Mesenchymal stem cell (in vitro differentiated cells and primary cell): Measurements from ENCODE around the gene KIAA1671.
A peak's percentile ranks its signal among the peaks of the same experiment; 100 is the strongest.

Experiments
- DNase-seq: peaks from one replicate; pipeline ENCODE4 v3.0.0-alpha.2; 2013
- H2AFZ ChIP-seq: one replicate; pipeline ENCODE4 v1.6.1; 2013; ENCODE audit warnings: low read depth, mild to moderate bottlenecking, control low read depth, inconsistent platforms, low read length, moderate library complexity
- H2AK5ac ChIP-seq: 2 replicates; pipeline ENCODE4 v1.6.1; 2013; ENCODE audit warnings: low read length, moderate library complexity, mild to moderate bottlenecking, inconsistent platforms; ENCODE audit not compliant: severe bottlenecking
- H2BK120ac ChIP-seq: one replicate; pipeline ENCODE4 v1.6.1; 2013; ENCODE audit warnings: low read depth, mild to moderate bottlenecking, inconsistent platforms, low read length, moderate library complexity
- H2BK12ac ChIP-seq, 2 experiments: one replicate each; pipeline ENCODE4 v1.6.1; 2013; ENCODE audit warnings: inconsistent platforms in 2 of 2, low read length in 2 of 2, mild to moderate bottlenecking in 2 of 2, moderate library complexity in 2 of 2, control low read depth in 1 of 2
- H2BK15ac ChIP-seq: one replicate; pipeline ENCODE4 v1.6.1; 2013; ENCODE audit warnings: mild to moderate bottlenecking, low read depth, inconsistent platforms; ENCODE audit not compliant: poor library complexity, severe bottlenecking
- H2BK5ac ChIP-seq: 2 replicates; pipeline ENCODE4 v1.6.1; 2013; ENCODE audit warnings: low read depth, mild to moderate bottlenecking, low read length, control low read depth, inconsistent platforms; ENCODE audit not compliant: poor library complexity, severe bottlenecking
- H3K14ac ChIP-seq, 2 experiments: one replicate each; pipeline ENCODE4 v1.6.1; 2013; ENCODE audit warnings: inconsistent platforms in 2 of 2, low read length in 2 of 2, control low read depth in 1 of 2, mild to moderate bottlenecking in 1 of 2, moderate library complexity in 1 of 2
- H3K18ac ChIP-seq, 2 experiments: one replicate each; pipeline ENCODE4 v1.6.1; 2013; ENCODE audit warnings: inconsistent platforms in 2 of 2, low read length in 2 of 2, control low read depth in 1 of 2, low read depth in 1 of 2, mild to moderate bottlenecking in 1 of 2
- H3K23ac ChIP-seq, 2 experiments: one replicate each; pipeline ENCODE4 v1.6.1; 2013; ENCODE audit warnings: inconsistent platforms in 2 of 2, low read length in 2 of 2, mild to moderate bottlenecking in 2 of 2, moderate library complexity in 2 of 2, control low read depth in 1 of 2
- H3K27ac ChIP-seq: 2 replicates; pipeline ENCODE4 v1.5.1; 2013; ENCODE audit warnings: mild to moderate bottlenecking, moderate library complexity, low read length, control low read depth, inconsistent platforms; ENCODE audit not compliant: poor library complexity, severe bottlenecking
- H3K27me3 ChIP-seq, 2 experiments: 2 replicates each; pipeline versions ENCODE4 v1.6.1 to v1.7.0; 2013; ENCODE audit warnings: low read length in 2 of 2, mild to moderate bottlenecking in 2 of 2, moderate library complexity in 2 of 2, control low read depth in 1 of 2, inconsistent platforms in 1 of 2; ENCODE audit not compliant: control insufficient read depth in 1 of 2, insufficient read depth in 1 of 2
- H3K36me3 ChIP-seq, 2 experiments: 2 replicates each; pipeline versions ENCODE4 v1.6.1 to v1.7.0; 2013; ENCODE audit warnings: low read length in 2 of 2, control low read depth in 1 of 2, inconsistent platforms in 1 of 2, low read depth in 1 of 2, mild to moderate bottlenecking in 1 of 2; ENCODE audit not compliant: insufficient read depth in 2 of 2, control insufficient read depth in 1 of 2
- H3K4ac ChIP-seq, 2 experiments: one replicate each; pipeline ENCODE4 v1.6.1; 2013; ENCODE audit warnings: inconsistent platforms in 2 of 2, low read length in 2 of 2, mild to moderate bottlenecking in 2 of 2, moderate library complexity in 2 of 2, control low read depth in 1 of 2, low read depth in 1 of 2
- H3K4me1 ChIP-seq: 2 replicates; pipeline ENCODE4 v1.6.1; 2013; ENCODE audit warnings: low read depth, low read length, control low read depth; ENCODE audit not compliant: control insufficient read depth, insufficient read depth
- H3K4me2 ChIP-seq: 2 replicates; pipeline ENCODE4 v1.6.1; 2013; ENCODE audit warnings: low read length, mild to moderate bottlenecking, inconsistent platforms; ENCODE audit not compliant: poor library complexity, severe bottlenecking
- H3K4me3 ChIP-seq, 2 experiments: 2 replicates each; pipeline versions ENCODE4 v1.5.1 to v1.7.0; 2013; ENCODE audit warnings: low read length in 2 of 2, mild to moderate bottlenecking in 2 of 2, control low read depth in 1 of 2, low read depth in 1 of 2; ENCODE audit not compliant: insufficient read depth in 1 of 2
- H3K79me1 ChIP-seq: replicated peaks from 2 replicates; pipeline ENCODE4 v1.6.1; 2013; ENCODE audit warnings: mild to moderate bottlenecking, control low read depth, low read length, inconsistent platforms; ENCODE audit not compliant: poor library complexity, severe bottlenecking
- H3K9ac ChIP-seq: 2 replicates; pipeline ENCODE4 v1.7.0; 2013; ENCODE audit warnings: mild to moderate bottlenecking, low read length, moderate library complexity
- H3K9me3 ChIP-seq: 2 replicates; pipeline ENCODE4 v1.7.0; 2013; ENCODE audit warnings: mild to moderate bottlenecking, low read length; ENCODE audit not compliant: control insufficient read depth
- H4K8ac ChIP-seq: one replicate; pipeline ENCODE4 v1.6.1; 2013; ENCODE audit warnings: inconsistent platforms, mild to moderate bottlenecking, low read length, moderate library complexity
- H4K91ac ChIP-seq: one replicate; pipeline ENCODE4 v1.6.1; 2013; ENCODE audit warnings: mild to moderate bottlenecking, low read length, inconsistent platforms
- WGBS: methylation state at CpG from one replicate; pipeline ENCODE4 v1.1.7; 2013; ENCODE audit warnings: mixed read lengths; 5-methylcytosine and 5-hydroxymethylcytosine counted together

KIAA1671 gene

GRCh38 chr22:25105817-25106650 lies 153.5 kb downstream of the KIAA1671 start:
- Histone ChIP-seq H2BK12ac (no peak overlapping the region), H4K91ac (no peak overlapping the region), H2BK15ac (no peak overlapping the region), H3K23ac (peak overlapping the region in 1 of 2 experiments; percentile 71), H4K8ac (peak overlapping the region; percentile 41), H2BK5ac (no peak overlapping the region), H3K36me3 (no peaks in the 10 kb centered on the region), H3K18ac (no peak overlapping the region), H3K4ac (no peak overlapping the region), H2BK120ac (no peak overlapping the region), H3K4me1 (peaks cover 12% of the 10 kb centered on the region), H2AK5ac (no peak overlapping the region), H3K79me1 (no peaks in the 10 kb centered on the region), H3K9me3 (no peaks in the 10 kb centered on the region), H3K9ac (no peak overlapping the region), H3K4me3 (no peak overlapping the region), H3K14ac (no peak overlapping the region), H2AFZ (no peak overlapping the region), H3K4me2 (no peak overlapping the region), H3K27ac (no peak overlapping the region), H3K27me3 (peaks cover 0 to 8% of the 10 kb centered on the region in 2 experiments)
- 90% methylated on average over 6 of the region's 7 CpGs for WGBS
- no peak for DNase-seq

GRCh38 chr22:25109878-25110595 lies 157.5 kb downstream of the KIAA1671 start:
- H4K8ac ChIP-seq, result no peak overlapping the region
- no peak overlapping the region for H3K4me2 ChIP-seq
- H2BK12ac ChIP-seq, result peak overlapping the region in 1 of 2 experiments; percentile 49
- H3K9me3 ChIP-seq, result no peaks in the 10 kb centered on the region
- H3K14ac ChIP-seq, result no peak overlapping the region
- peaks cover 32% of the 10 kb centered on the region for H3K4me1 ChIP-seq
- H3K4me3 ChIP-seq, result no peak overlapping the region
- no peak overlapping the region for H3K18ac ChIP-seq
- no peaks in the 10 kb centered on the region for H3K36me3 ChIP-seq
- H2AK5ac ChIP-seq, result peak overlapping the region; percentile 54
- no peak overlapping the region for H2BK120ac ChIP-seq
- peaks cover 8% of the 10 kb centered on the region in 2 experiments for H3K27me3 ChIP-seq
- no peak overlapping the region for H2BK15ac ChIP-seq
- no peak for DNase-seq
- peak overlapping the region; percentile 32 for H2BK5ac ChIP-seq
- H3K9ac ChIP-seq, result no peak overlapping the region
- no peaks in the 10 kb centered on the region for H3K79me1 ChIP-seq
- WGBS, result 84% methylated on average over 4 of the region's 6 CpGs
- H2AFZ ChIP-seq, result no peak overlapping the region
- no peak overlapping the region for H3K23ac ChIP-seq
- H3K4ac ChIP-seq, result no peak overlapping the region
- no peak overlapping the region for H4K91ac ChIP-seq
- no peak overlapping the region for H3K27ac ChIP-seq

GRCh38 chr22:25110596-25110845 lies 158.0 kb downstream of the KIAA1671 start:
- H2BK120ac ChIP-seq, result no peak overlapping the region
- no peak overlapping the region for H4K91ac ChIP-seq
- peak overlapping the region in 1 of 2 experiments; percentile 60 for H2BK12ac ChIP-seq
- no peak overlapping the region for H2AFZ ChIP-seq
- H2BK5ac ChIP-seq, result no peak overlapping the region
- H3K36me3 ChIP-seq, result no peaks in the 10 kb centered on the region
- H3K23ac ChIP-seq, result peak overlapping the region in 1 of 2 experiments; percentile 11
- no peak overlapping the region for H2BK15ac ChIP-seq
- no peak overlapping the region for H3K4ac ChIP-seq
- H3K4me1 ChIP-seq, result peaks cover 32% of the 10 kb centered on the region
- H3K4me2 ChIP-seq, result peak overlapping the region; percentile 89
- H3K14ac ChIP-seq, result no peak overlapping the region
- no peaks in the 10 kb centered on the region for H3K79me1 ChIP-seq
- peak overlapping the region in 1 of 2 experiments; percentile 92 for H3K18ac ChIP-seq
- no peak overlapping the region for H3K27ac ChIP-seq
- peak overlapping the region in 1 of 2 experiments; percentile 78 for H3K4me3 ChIP-seq
- WGBS, result 69% methylated on average over 2 of the region's 4 CpGs
- H3K27me3 ChIP-seq, result peaks cover 8% of the 10 kb centered on the region in 2 experiments
- peak overlapping the region; percentile 54 for H2AK5ac ChIP-seq
- H3K9me3 ChIP-seq, result no peaks in the 10 kb centered on the region
- no peak for DNase-seq
- H3K9ac ChIP-seq, result peak overlapping the region; percentile 81
- H4K8ac ChIP-seq, result no peak overlapping the region

- H3K18ac ChIP-seq, result peak overlapping the region; percentile 17 to 92
- peak overlapping the region; percentile 31 for H3K27ac ChIP-seq
- H2BK12ac ChIP-seq, result peak overlapping the region in 1 of 2 experiments; percentile 65
- 1% methylated on average over 32 of the region's 36 CpGs for WGBS
- H2BK5ac ChIP-seq, result no peak overlapping the region
- no peak overlapping the region for H3K4ac ChIP-seq
- H3K9ac ChIP-seq, result peak overlapping the region; percentile 81
- no peaks in the 10 kb centered on the region for H3K36me3 ChIP-seq
- H2BK15ac ChIP-seq, result no peak overlapping the region
- no peak overlapping the region for H2AK5ac ChIP-seq
- peak overlapping the region in 1 of 2 experiments; percentile 11 for H3K23ac ChIP-seq
- peak overlapping the region; percentile 91 for H2AFZ ChIP-seq
- H3K9me3 ChIP-seq, result no peaks in the 10 kb centered on the region
- DNase-seq, result peak; percentile 94
- H3K4me1 ChIP-seq, result peaks cover 32% of the 10 kb centered on the region
- peak overlapping the region; percentile 89 for H3K4me2 ChIP-seq
- peak overlapping the region; percentile 52 to 78 for H3K4me3 ChIP-seq
- no peaks in the 10 kb centered on the region for H3K79me1 ChIP-seq
- H3K27me3 ChIP-seq, result peaks cover 6 to 8% of the 10 kb centered on the region in 2 experiments
- no peak overlapping the region for H4K8ac ChIP-seq
- H3K14ac ChIP-seq, result peak overlapping the region in 1 of 2 experiments; percentile 82
- no peak overlapping the region for H4K91ac ChIP-seq
- no peak overlapping the region for H2BK120ac ChIP-seq
These were observed 158.5 kb downstream of the KIAA1671 start for GRCh38 chr22:25110846-25111578.
